ENCODE results near the gene TEAD1. TPM values are rescaled to one million over a fixed set of nuclear protein-coding genes. Genes with fewer than 3 reads are reported as not detected.
A peak's percentile ranks its signal among the peaks of the same experiment; 100 is the strongest.

Gene TEAD1
- total RNA-seq, 1 donor from 2014 or later, result 126 TPM

DNA sequence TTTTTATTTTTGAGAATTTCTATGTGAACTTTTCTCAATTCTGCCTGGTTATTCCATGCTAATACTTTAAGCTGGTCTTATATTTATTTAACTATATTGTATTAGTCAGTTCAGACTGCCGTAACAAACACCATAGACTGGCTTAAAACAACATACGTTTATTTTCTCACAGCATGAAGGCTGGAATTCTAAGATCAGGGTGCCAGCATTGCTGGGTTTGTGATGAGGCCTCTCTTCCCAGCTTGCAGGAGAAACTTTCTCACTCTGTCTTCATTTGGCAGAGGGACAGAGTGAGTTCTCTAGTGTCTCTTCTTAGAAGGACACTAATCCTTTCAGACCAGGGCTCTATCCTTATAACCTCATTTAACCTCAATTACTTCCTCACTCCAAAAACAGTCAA is 16.2 kb upstream of the TEAD1 start:
- ATAC-seq (no peak), DNase-seq (ENCODE audit: missing footprints) (no peak)
- intact Hi-C loops (cut with DNase I), result no loop called here

- ATAC-seq (no peak), DNase-seq (ENCODE audit: missing footprints) (no peak)
- intact Hi-C loops (cut with DNase I), result no loop called here
Observed at GRCh38 chr11:12662101-12662689, 12.0 kb upstream of the TEAD1 start.

- DNase-seq (ENCODE audit: missing footprints) (no peak), ATAC-seq (no peak)
- intact Hi-C loops (cut with DNase I), result no loop called here
Observed at GRCh38 chr11:12664385-12664784, 9.8 kb upstream of the TEAD1 start.

- no peak for ATAC-seq
- intact Hi-C loops (cut with DNase I), result no loop called here
- DNase-seq (ENCODE audit: missing footprints), result no peak
Observed at GRCh38 chr11:12666915-12667314, 7.3 kb upstream of the TEAD1 start.

GRCh38 chr11:12667646-12668045 is 6.6 kb upstream of the TEAD1 start:
- no peak for ATAC-seq
- intact Hi-C loops (cut with DNase I), result no loop called here

GRCh38 chr11:12668166-12668565 is 6.1 kb upstream of the TEAD1 start:
- DNase-seq (ENCODE audit: missing footprints) (no peak), ATAC-seq (no peak)
- intact Hi-C loops (cut with DNase I), result no loop called here

More at GRCh38 chr11:12667646-12668045, 6.6 kb upstream of the TEAD1 start:
- no peak for DNase-seq (ENCODE audit: missing footprints)

DNA sequence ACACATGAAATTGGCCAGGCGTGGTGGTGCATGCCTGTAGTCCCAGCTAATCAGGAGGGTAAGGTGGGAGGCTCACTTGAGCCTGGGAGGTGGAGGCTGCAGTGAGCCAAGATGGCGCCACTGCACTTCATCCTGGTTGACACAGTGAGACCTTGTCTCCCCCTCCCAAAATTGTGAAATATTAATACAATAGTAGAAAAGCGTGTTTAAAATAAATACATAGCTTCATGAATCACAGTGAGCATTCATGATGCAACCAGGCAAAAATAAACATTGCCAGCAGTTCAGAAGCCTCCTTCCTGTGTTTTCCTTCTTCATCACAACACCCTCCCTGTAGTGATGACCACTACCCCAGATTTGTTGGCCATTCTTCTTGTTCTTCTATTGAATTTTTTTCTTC is 4.3 kb upstream of the TEAD1 start:
- ATAC-seq (no peak), DNase-seq (ENCODE audit: missing footprints) (no peak)
- intact Hi-C loops (cut with DNase I), result loop anchor here (5.0 to 10.0 kb wide), 4 partner anchors 113 to 338 kb away; no protein-coding TSS in a partner anchor

DNA sequence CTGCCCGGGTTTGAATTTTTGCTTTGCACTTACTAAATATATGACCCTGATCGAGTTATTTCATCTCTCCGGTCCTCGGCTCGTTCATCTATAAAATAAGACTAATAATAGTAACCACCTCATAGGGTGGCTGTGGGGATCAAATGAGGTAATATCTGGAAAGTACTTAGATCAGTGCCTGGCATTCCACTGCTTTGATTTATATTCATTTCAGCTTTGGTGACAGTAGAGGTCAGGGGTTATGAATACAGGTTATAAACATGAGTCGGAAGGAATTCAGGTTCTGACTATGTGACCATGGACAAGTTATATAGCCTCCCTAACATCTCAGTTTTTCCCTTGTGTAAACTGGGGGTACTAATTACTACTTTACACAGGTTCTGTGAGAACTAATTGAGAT is 2.9 kb upstream of the TEAD1 start:
- ATAC-seq, result no peak
- DNase-seq (ENCODE audit: missing footprints), result no peak
- intact Hi-C loops (cut with DNase I), result loop anchor here (5.0 to 10.0 kb wide), 4 partner anchors 114 to 339 kb away; no protein-coding TSS in a partner anchor

DNA sequence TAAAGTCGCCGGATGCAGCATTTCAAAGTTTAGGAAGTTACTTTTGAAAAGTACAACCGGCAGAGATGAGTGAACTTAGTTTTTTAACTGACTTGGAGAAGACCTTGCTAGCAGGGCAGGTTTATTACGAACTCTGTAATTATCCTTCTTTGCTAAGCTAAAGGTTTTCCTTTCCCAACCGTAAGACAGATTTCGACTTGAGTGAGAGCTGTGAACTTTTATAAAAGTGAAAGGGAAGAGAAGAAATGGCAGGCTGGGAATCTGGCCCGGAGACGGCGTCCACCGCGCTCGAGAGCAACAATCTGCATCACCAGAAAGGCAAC is 659 bp upstream of the TEAD1 start:
- intact Hi-C loops (cut with DNase I), result loop anchor here (5.0 to 10.0 kb wide), 4 partner anchors 116 to 341 kb away; no protein-coding TSS in a partner anchor
- ATAC-seq, result no peak

GRCh38 chr11:12674571-12674935 is 332 bp downstream of the TEAD1 start:
- ATAC-seq, result peak; percentile 12
- intact Hi-C loops (cut with DNase I), result loop anchor here (2.0 to 10.0 kb wide), 8 partner anchors 18 to 342 kb away; partner anchors contain the start of gene PARVA
- peak; percentile 71 for DNase-seq (ENCODE audit: missing footprints)

More for the DNA sequence above, 659 bp upstream of the TEAD1 start:
- no peak for DNase-seq (ENCODE audit: missing footprints)

- ATAC-seq (no peak), DNase-seq (ENCODE audit: missing footprints) (peak; percentile 69)
- intact Hi-C loops (cut with DNase I), result loop anchor here (2.0 to 10.0 kb wide), 8 partner anchors 18 to 343 kb away; partner anchors contain the start of gene PARVA
Observed at GRCh38 chr11:12674936-12675696, 895 bp downstream of the TEAD1 start.

- intact Hi-C loops (cut with DNase I), result loop anchor here (2.0 to 10.0 kb wide), 5 partner anchors 17 to 299 kb away; partner anchors contain the start of gene PARVA
- ATAC-seq, result no peak
- DNase-seq (ENCODE audit: missing footprints), result no peak
Observed at GRCh38 chr11:12675951-12676711, 1.9 kb downstream of the TEAD1 start.

DNA sequence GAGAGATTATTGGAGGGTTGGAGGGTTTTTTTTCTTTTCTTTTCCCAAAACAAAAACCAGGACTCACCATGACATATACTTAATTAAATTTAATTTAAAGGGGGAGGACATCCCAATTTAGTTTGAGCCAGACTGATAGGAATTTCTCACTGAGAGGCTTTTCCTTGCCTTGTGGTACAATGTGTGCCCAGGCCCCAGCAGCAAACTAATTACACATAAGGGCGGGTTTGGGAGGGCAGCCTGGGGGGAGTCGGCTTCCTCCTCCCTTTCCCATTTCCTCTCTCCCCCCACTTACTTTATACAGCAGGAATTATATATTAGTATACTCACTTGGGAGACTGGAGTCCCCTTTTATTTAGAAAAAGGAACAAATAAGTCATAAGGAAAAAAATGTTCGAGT is 2.9 kb downstream of the TEAD1 start:
- ATAC-seq (no peak), DNase-seq (ENCODE audit: missing footprints) (no peak)
- intact Hi-C loops (cut with DNase I), result loop anchor here (10.0 kb wide), 1 partner anchor 262 kb away; no protein-coding TSS in a partner anchor

GRCh38 chr11:12678092-12678491 is 3.9 kb downstream of the TEAD1 start:
- no peak for DNase-seq (ENCODE audit: missing footprints)
- intact Hi-C loops (cut with DNase I), result loop anchor here (10.0 kb wide), 1 partner anchor 263 kb away; no protein-coding TSS in a partner anchor
- ATAC-seq, result no peak

DNA sequence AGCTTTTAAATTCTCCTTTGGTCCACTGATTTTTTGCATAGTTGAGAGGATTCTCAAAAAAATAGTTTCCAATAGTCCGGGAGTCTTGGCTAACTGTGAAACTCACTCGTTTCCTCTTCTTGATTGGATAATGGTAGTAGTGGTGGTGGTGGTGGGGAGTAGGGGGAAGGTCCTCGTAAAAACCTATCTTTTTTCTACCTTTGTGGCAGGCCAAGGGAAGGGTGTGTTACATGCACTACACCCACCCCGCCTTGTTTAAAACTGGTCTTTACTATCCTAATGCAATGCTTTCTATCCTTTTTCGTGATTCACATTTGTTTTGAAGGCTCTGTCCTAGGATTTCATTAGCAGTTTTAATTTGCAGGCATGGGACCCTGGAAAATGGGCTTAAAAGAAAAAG is 4.8 kb downstream of the TEAD1 start:
- ATAC-seq (no peak), DNase-seq (ENCODE audit: missing footprints) (no peak)
- intact Hi-C loops (cut with DNase I), result loop anchor here (10.0 kb wide), 1 partner anchor 264 kb away; no protein-coding TSS in a partner anchor

DNA sequence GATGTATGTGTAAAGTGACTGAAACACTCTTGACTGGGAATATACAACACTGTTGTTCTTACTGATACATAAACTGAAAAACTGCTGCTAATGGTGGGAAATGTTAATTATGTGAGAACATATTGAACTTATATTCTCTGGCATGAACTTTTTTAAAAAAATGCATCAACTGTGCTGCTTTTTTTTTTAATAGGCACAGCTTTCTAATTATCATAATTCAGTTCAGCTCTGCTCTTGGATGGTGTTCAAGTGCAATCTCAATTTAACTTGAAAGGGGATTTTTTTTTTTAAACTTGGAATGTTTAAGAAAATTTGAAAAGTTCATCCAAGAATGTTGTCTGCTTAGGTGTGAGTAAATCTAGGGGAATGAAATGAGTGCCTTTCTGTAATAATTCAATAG is 5.2 kb downstream of the TEAD1 start:
- DNase-seq (ENCODE audit: missing footprints) (no peak), ATAC-seq (no peak)
- intact Hi-C loops (cut with DNase I), result loop anchor here (10.0 kb wide), 1 partner anchor 265 kb away; no protein-coding TSS in a partner anchor

DNA sequence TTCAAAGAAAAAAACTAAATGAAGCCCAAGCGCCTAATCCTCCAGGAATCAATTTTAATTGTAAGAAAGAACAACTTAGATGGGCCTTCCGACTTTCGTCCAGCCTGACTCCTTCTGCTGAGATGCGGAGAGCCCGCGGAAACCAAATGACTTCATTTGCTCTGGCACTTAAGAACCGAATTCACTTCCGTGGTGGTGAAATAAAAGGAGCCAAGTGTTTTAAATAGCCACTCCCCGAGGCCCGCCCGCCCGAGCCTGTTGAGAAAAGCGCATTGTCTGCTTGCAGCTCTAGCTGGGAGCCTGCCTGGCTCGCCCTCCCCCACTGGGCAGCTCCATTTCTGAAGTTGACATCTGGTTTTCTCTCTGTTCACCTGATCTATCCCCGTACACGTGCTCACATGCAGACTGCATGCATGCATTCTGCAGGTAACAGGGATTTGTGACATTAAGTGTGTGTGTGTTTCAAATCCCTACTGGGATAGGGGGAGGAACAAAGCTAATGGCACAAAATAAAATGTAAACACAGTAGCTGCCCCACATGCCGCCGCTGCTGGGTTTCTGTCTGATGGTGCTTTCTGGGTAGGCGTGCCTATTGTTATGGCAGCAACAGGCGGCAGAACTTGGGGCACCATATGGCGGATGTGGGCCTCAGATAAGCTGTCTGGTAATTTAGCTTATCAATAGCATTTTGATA is 6.2 kb downstream of the TEAD1 start:
- intact Hi-C loops (cut with DNase I), result no loop called here
- peak; percentile 92 for DNase-seq (ENCODE audit: missing footprints)
- ATAC-seq, result peak; percentile 90

DNA sequence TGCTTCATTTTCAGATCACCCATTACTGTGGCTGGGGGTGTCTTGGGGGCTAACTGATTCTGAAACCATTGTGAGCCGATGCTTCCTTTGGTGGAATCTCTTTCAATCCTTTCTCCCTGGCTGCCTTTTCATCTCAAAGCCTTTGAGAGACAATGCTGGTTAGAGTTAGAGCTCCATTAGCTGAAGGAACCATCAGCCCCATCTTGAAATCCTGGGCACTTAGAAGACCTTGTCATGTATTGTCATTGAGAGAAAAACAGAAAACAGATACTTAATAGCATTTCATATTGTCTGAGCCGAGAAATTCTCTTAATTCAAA is 6.7 kb downstream of the TEAD1 start:
- intact Hi-C loops (cut with DNase I), result no loop called here

GRCh38 chr11:12681466-12681865 is 7.2 kb downstream of the TEAD1 start:
- intact Hi-C loops (cut with DNase I), result no loop called here
- DNase-seq (ENCODE audit: missing footprints), result no peak
- ATAC-seq, result no peak

More for the DNA sequence above, 6.7 kb downstream of the TEAD1 start:
- ATAC-seq (no peak), DNase-seq (ENCODE audit: missing footprints) (no peak)

Measured in Right ventricle myocardium inferior (tissue), 1 donor.